ENCODE results near the gene HS3ST5.
"Not testable (repeated sequence)": the region's sequence is repeated elsewhere in the genome, so short reads cannot be mapped to it uniquely, and the experiment has no call there.

Gene HS3ST5

GRCh38 chr6:114039841-114040240 lies 303.0 kb downstream of the HS3ST5 start:
- DNase-seq, result no peak

GRCh38 chr6:114033606-114034005 lies 309.2 kb downstream of the HS3ST5 start:
- DNase-seq, result peak; percentile 9

DNA sequence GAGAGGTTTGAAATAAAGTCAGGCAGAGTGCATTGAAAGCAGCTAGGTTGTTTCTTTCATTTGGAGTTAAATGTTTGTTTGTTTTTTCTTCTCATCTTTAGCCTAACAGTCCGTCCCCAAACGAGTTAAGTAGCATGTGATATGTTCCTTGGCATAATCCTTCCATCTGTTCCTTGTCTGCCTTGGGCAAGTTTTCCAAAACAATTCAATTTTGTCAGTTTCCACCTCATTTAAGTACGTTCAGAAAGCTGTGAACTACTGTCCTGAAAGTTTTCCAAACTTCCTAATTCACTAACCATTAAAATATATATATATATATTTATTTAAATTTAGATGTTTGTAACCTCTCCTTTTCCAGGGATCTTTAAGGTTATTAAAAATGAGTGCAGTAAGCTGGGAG lies 310.1 kb downstream of the HS3ST5 start:
- DNase-seq, result no peak

- DNase-seq, result no peak
Measured at GRCh38 chr6:114030767-114031166, 312.1 kb downstream of the HS3ST5 start.

- peak; percentile 21 for DNase-seq
Measured at GRCh38 chr6:114024746-114025145, 318.1 kb downstream of the HS3ST5 start.

DNA sequence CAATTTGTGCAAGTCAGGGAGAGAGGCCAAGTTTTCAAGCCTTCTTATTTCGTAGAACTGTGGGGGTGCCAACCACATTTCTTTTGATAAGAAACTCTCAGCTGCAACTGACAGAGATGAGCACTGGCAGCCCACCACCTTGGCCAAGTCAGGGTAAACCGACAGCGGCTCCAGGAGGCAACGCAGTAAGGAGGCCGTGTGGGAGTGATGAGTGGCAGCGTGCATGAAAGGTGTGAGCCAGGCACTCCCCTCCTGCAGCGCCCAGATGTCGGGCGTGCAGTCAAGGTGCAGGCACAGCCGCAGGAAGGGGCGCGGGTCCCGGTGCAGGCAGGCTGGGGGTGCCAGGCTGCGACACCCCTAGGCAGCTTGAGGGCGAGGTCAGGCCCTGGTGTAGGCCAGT lies 322.6 kb downstream of the HS3ST5 start:
- DNase-seq, result no peak

GRCh38 chr6:114017146-114017545 lies 325.7 kb downstream of the HS3ST5 start:
- peak; percentile 82 for DNase-seq

DNA sequence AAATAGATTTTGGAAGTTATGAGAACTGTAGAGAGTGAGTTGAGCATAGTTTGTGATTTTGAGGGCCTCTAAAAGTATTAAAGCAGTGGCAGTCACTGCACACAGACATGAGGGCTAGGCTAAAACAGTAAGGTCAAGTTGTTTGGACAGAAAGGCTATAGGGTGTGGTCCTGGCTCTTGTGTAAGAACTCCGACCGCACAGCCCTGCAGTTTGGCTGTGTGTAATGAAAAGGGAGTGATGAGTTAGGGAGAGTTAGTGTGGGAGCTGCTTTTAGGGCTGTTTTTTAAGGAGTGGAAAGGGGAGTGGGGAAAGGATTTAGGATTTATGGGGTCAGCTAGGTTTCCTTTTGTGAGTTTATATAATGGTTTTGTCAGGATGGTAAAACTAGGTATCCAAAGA lies 328.7 kb downstream of the HS3ST5 start:
- not testable (repeated sequence) for DNase-seq

GRCh38 chr6:114011486-114011885 lies 331.3 kb downstream of the HS3ST5 start:
- not testable (repeated sequence) for DNase-seq

- DNase-seq, result no peak
Measured at GRCh38 chr6:114010540-114010939, 332.3 kb downstream of the HS3ST5 start.

GRCh38 chr6:114009192-114009591 lies 333.6 kb downstream of the HS3ST5 start:
- no peak for DNase-seq

GRCh38 chr6:114008331-114008730 lies 334.5 kb downstream of the HS3ST5 start:
- peak; percentile 28 for DNase-seq

GRCh38 chr6:114007516-114007915 lies 335.3 kb downstream of the HS3ST5 start:
- no peak for DNase-seq

Measured in EL (cell line).